Tongue (tissue), 2 donors: Measurements from ENCODE around the gene RAB24. TPM values are rescaled to one million over a fixed set of nuclear protein-coding genes. Genes with fewer than 3 reads are reported as not detected.
"Not testable (repeated sequence)": the region's sequence is repeated elsewhere in the genome, so short reads cannot be mapped to it uniquely, and the experiment has no call there.

Experiments
- DNase-seq: peaks from one replicate; pipeline ENCODE4 v3.0.0-alpha.2; 2015
- total RNA-seq: library from RNA; depleted of rRNA; stranded (reverse); fragments of >200 nt; gene quantifications from one replicate; pipeline ENCODE4 v1.2.3, GENCODE V29; 2014

Gene RAB24
- total RNA-seq, 1 donor from 2014 or later: 25.4 TPM

- DNase-seq: no peak
Measured at GRCh38 chr5:177293819-177294581, 9.5 kb downstream of the RAB24 start.

GRCh38 chr5:177291735-177292134 is 11.8 kb downstream of the RAB24 start:
- no peak for DNase-seq

- no peak for DNase-seq
Measured at GRCh38 chr5:177290816-177291596, 12.5 kb downstream of the RAB24 start.

- no peak for DNase-seq
Measured at GRCh38 chr5:177288191-177288590, 15.3 kb downstream of the RAB24 start.

GRCh38 chr5:177276886-177277285 is 26.6 kb downstream of the RAB24 start:
- DNase-seq: no peak

- DNase-seq: no peak
Measured at GRCh38 chr5:177275883-177276282, 27.6 kb downstream of the RAB24 start.

- DNase-seq: no peak
Measured at GRCh38 chr5:177271113-177271512, 32.4 kb downstream of the RAB24 start.

GRCh38 chr5:177270653-177271052 is 32.9 kb downstream of the RAB24 start:
- no peak for DNase-seq

- no peak for DNase-seq
Measured at GRCh38 chr5:177269976-177270375, 33.5 kb downstream of the RAB24 start.

GRCh38 chr5:177269232-177269895 is 34.2 kb downstream of the RAB24 start:
- no peak for DNase-seq

- DNase-seq: no peak
Measured at GRCh38 chr5:177265395-177265794, 38.1 kb downstream of the RAB24 start.

- DNase-seq: no peak
Measured at GRCh38 chr5:177264178-177264577, 39.3 kb downstream of the RAB24 start.

GRCh38 chr5:177261510-177261909 is 42.0 kb downstream of the RAB24 start:
- no peak for DNase-seq

GRCh38 chr5:177260961-177261360 is 42.6 kb downstream of the RAB24 start:
- no peak for DNase-seq

- not testable (repeated sequence) for DNase-seq
Measured at GRCh38 chr5:177258711-177259110, 44.8 kb downstream of the RAB24 start.

- DNase-seq: no peak
Measured at GRCh38 chr5:177256296-177256695, 47.2 kb downstream of the RAB24 start.

GRCh38 chr5:177253252-177253651 is 50.3 kb downstream of the RAB24 start:
- no peak for DNase-seq

Other genes starting within 250 kb of the RAB24 start
- gene FGFR4, start 216.8 kb downstream of the RAB24 start, total RNA-seq: 130 TPM
- gene NSD1, start 169.9 kb downstream of the RAB24 start, total RNA-seq: 98.2 TPM
- gene PRELID1, start 80 bp upstream of the RAB24 start, total RNA-seq: 62.8 TPM
- 32.8 TPM for gene MXD3, start 8.2 kb upstream of the RAB24 start, total RNA-seq
- 159 TPM for gene LMAN2, start 47.9 kb upstream of the RAB24 start, total RNA-seq
- 14.8 TPM for gene RGS14, start 54.2 kb upstream of the RAB24 start, total RNA-seq
- gene SLC34A1, start 80.7 kb upstream of the RAB24 start, total RNA-seq: not detected
- gene PFN3, start 96.9 kb upstream of the RAB24 start, total RNA-seq: not detected
- 0.51 TPM for gene F12, start 105.8 kb upstream of the RAB24 start, total RNA-seq
- gene GRK6, start 123.0 kb upstream of the RAB24 start, total RNA-seq: 19.9 TPM
- 0.72 TPM for gene PRR7, start 143.1 kb upstream of the RAB24 start, total RNA-seq
- gene DBN1, start 169.9 kb upstream of the RAB24 start, total RNA-seq: 58.3 TPM
- gene PDLIM7, start 193.9 kb upstream of the RAB24 start, total RNA-seq: 83.0 TPM
- gene DOK3, start 206.1 kb upstream of the RAB24 start, total RNA-seq: 6.7 TPM
- gene DDX41, start 213.2 kb upstream of the RAB24 start, total RNA-seq: 46.4 TPM